ENCODE data around the gene CNTN1.

The CNTN1 gene

DNA sequence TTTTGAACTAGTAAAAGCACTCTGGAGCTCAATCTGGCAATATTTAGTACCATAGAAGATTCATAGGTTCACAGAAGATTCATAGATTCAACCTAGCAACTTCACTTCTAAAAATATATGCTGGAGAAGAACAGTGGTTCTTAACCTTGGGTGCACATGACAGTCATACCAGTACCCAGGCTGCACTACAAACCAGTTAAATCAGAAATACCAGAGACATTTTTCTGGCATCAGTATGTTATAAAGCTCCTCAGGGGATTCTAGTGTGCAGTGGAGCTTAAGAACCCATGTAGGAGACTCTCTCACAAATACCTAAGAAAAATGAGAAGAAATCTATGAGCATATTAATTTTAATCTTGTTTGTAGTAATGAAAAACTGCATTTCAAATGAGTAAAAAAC is 46.6 kb downstream of the CNTN1 start:
- H3K4me1 ChIP-seq (ENCODE audit: insufficient read depth, insufficient read length), result no peaks in the 10 kb centered on the region
- H3K9ac ChIP-seq (ENCODE audit: insufficient read length, low read depth), result no peak overlapping the region
- H3K36me3 ChIP-seq (ENCODE audit: insufficient read depth, insufficient read length, low read length), result no peaks in the 10 kb centered on the region
- H3K4me3 ChIP-seq (ENCODE audit: insufficient read length, low read depth), result no peak overlapping the region
- H3K9me3 ChIP-seq (ENCODE audit: insufficient read depth, low read length), result no peaks in the 10 kb centered on the region
- TF ChIP-seq YY1 (IDR thresholded peaks at IDR 0.05; ENCODE audit: insufficient read depth, insufficient read length) (no peak), ZNF274 (IDR thresholded peaks at IDR 0.05; ENCODE audit: low read depth, low read length) (no peak), SUZ12 (IDR thresholded peaks at IDR 0.05; ENCODE audit: extremely low read depth, insufficient read depth, insufficient read length) (no peak)
- no peak for DNase-seq (ENCODE audit: low read depth, low spot score)
- H3K27me3 ChIP-seq (ENCODE audit: insufficient read depth, insufficient read length), result no peaks in the 10 kb centered on the region

- TF ChIP-seq ZNF274 (IDR thresholded peaks at IDR 0.05; ENCODE audit: low read depth, low read length), result no peak
- TF ChIP-seq SUZ12 (IDR thresholded peaks at IDR 0.05; ENCODE audit: extremely low read depth, insufficient read depth, insufficient read length), result no peak
- no peak for TF ChIP-seq YY1 (IDR thresholded peaks at IDR 0.05; ENCODE audit: insufficient read depth, insufficient read length)
- Histone ChIP-seq H3K9me3 (ENCODE audit: insufficient read depth, low read length) (no peaks in the 10 kb centered on the region), H3K4me1 (ENCODE audit: insufficient read depth, insufficient read length) (no peaks in the 10 kb centered on the region), H3K9ac (ENCODE audit: insufficient read length, low read depth) (no peak overlapping the region), H3K4me3 (ENCODE audit: insufficient read length, low read depth) (no peak overlapping the region), H3K27me3 (ENCODE audit: insufficient read depth, insufficient read length) (no peaks in the 10 kb centered on the region), H3K36me3 (ENCODE audit: insufficient read depth, insufficient read length, low read length) (no peaks in the 10 kb centered on the region)
- no peak for DNase-seq (ENCODE audit: low read depth, low spot score)
Observed at GRCh38 chr12:40742041-40742440, 49.8 kb downstream of the CNTN1 start.

GRCh38 chr12:40745386-40745785 is 53.1 kb downstream of the CNTN1 start:
- Histone ChIP-seq H3K27me3 (ENCODE audit: insufficient read depth, insufficient read length) (no peaks in the 10 kb centered on the region), H3K9me3 (ENCODE audit: insufficient read depth, low read length) (no peaks in the 10 kb centered on the region), H3K4me3 (ENCODE audit: insufficient read length, low read depth) (no peak overlapping the region), H3K36me3 (ENCODE audit: insufficient read depth, insufficient read length, low read length) (no peaks in the 10 kb centered on the region), H3K4me1 (ENCODE audit: insufficient read depth, insufficient read length) (no peaks in the 10 kb centered on the region), H3K9ac (ENCODE audit: insufficient read length, low read depth) (no peak overlapping the region)
- TF ChIP-seq ZNF274 (IDR thresholded peaks at IDR 0.05; ENCODE audit: low read depth, low read length) (no peak), YY1 (IDR thresholded peaks at IDR 0.05; ENCODE audit: insufficient read depth, insufficient read length) (no peak), SUZ12 (IDR thresholded peaks at IDR 0.05; ENCODE audit: extremely low read depth, insufficient read depth, insufficient read length) (no peak)
- DNase-seq (ENCODE audit: low read depth, low spot score), result peak; percentile 8

GRCh38 chr12:40749863-40750262 is 57.6 kb downstream of the CNTN1 start:
- H3K9ac ChIP-seq (ENCODE audit: insufficient read length, low read depth), result no peak overlapping the region
- DNase-seq (ENCODE audit: low read depth, low spot score), result no peak
- H3K4me1 ChIP-seq (ENCODE audit: insufficient read depth, insufficient read length), result no peaks in the 10 kb centered on the region
- no peaks in the 10 kb centered on the region for H3K36me3 ChIP-seq (ENCODE audit: insufficient read depth, insufficient read length, low read length)
- H3K27me3 ChIP-seq (ENCODE audit: insufficient read depth, insufficient read length), result no peaks in the 10 kb centered on the region
- no peak overlapping the region for H3K4me3 ChIP-seq (ENCODE audit: insufficient read length, low read depth)
- no peak for TF ChIP-seq SUZ12 (IDR thresholded peaks at IDR 0.05; ENCODE audit: extremely low read depth, insufficient read depth, insufficient read length)
- TF ChIP-seq ZNF274 (IDR thresholded peaks at IDR 0.05; ENCODE audit: low read depth, low read length), result no peak
- no peak for TF ChIP-seq YY1 (IDR thresholded peaks at IDR 0.05; ENCODE audit: insufficient read depth, insufficient read length)
- no peaks in the 10 kb centered on the region for H3K9me3 ChIP-seq (ENCODE audit: insufficient read depth, low read length)

DNA sequence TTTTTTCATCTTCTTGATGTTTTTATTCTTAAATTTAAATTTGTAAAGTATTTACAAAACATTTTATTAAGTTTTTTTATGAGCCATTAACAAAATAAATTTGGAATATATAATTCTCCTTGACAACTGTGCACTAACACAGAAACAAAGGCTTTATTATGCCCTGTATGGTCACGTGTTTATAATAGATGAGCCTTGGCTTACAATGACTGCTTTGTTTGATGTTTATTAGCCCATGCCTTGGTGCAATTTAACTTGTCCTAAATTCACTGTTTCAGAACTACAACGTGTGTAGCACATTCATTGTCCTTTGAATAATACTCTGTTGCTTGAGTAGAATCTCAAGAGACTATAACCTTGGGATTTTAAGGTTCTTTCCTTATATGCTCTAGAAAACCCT is 59.8 kb downstream of the CNTN1 start:
- H3K9ac ChIP-seq (ENCODE audit: insufficient read length, low read depth), result no peak overlapping the region
- H3K4me3 ChIP-seq (ENCODE audit: insufficient read length, low read depth), result no peak overlapping the region
- H3K36me3 ChIP-seq (ENCODE audit: insufficient read depth, insufficient read length, low read length), result no peaks in the 10 kb centered on the region
- no peaks in the 10 kb centered on the region for H3K27me3 ChIP-seq (ENCODE audit: insufficient read depth, insufficient read length)
- H3K4me1 ChIP-seq (ENCODE audit: insufficient read depth, insufficient read length), result no peaks in the 10 kb centered on the region
- no peak for DNase-seq (ENCODE audit: low read depth, low spot score)
- TF ChIP-seq ZNF274 (IDR thresholded peaks at IDR 0.05; ENCODE audit: low read depth, low read length), result no peak
- TF ChIP-seq YY1 (IDR thresholded peaks at IDR 0.05; ENCODE audit: insufficient read depth, insufficient read length), result no peak
- TF ChIP-seq SUZ12 (IDR thresholded peaks at IDR 0.05; ENCODE audit: extremely low read depth, insufficient read depth, insufficient read length), result no peak
- H3K9me3 ChIP-seq (ENCODE audit: insufficient read depth, low read length), result no peaks in the 10 kb centered on the region

DNA sequence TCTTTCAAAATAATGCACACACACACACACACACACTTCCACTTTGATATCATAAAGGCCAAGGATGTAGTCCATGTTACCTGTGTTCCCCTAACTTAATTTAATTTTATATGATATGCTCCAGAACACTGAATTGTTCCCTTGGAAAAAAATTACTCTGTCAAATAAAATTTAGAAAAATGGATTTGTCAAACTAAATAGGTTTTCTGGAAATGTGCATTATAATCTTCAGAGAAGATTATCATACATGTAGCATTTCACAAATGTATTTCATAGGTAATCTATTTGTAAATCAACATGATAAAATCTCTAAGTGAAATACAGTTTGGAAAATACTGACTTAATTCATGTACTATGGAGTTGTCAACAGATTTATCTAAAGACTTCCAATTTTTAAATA is 68.6 kb downstream of the CNTN1 start:
- H3K27me3 ChIP-seq (ENCODE audit: insufficient read depth, insufficient read length), result no peaks in the 10 kb centered on the region
- no peak for DNase-seq (ENCODE audit: low read depth, low spot score)
- H3K36me3 ChIP-seq (ENCODE audit: insufficient read depth, insufficient read length, low read length), result no peaks in the 10 kb centered on the region
- H3K4me1 ChIP-seq (ENCODE audit: insufficient read depth, insufficient read length), result no peaks in the 10 kb centered on the region
- no peak overlapping the region for H3K4me3 ChIP-seq (ENCODE audit: insufficient read length, low read depth)
- no peaks in the 10 kb centered on the region for H3K9me3 ChIP-seq (ENCODE audit: insufficient read depth, low read length)
- no peak overlapping the region for H3K9ac ChIP-seq (ENCODE audit: insufficient read length, low read depth)
- no peak for TF ChIP-seq YY1 (IDR thresholded peaks at IDR 0.05; ENCODE audit: insufficient read depth, insufficient read length)
- no peak for TF ChIP-seq SUZ12 (IDR thresholded peaks at IDR 0.05; ENCODE audit: extremely low read depth, insufficient read depth, insufficient read length)
- TF ChIP-seq ZNF274 (IDR thresholded peaks at IDR 0.05; ENCODE audit: low read depth, low read length), result no peak

DNA sequence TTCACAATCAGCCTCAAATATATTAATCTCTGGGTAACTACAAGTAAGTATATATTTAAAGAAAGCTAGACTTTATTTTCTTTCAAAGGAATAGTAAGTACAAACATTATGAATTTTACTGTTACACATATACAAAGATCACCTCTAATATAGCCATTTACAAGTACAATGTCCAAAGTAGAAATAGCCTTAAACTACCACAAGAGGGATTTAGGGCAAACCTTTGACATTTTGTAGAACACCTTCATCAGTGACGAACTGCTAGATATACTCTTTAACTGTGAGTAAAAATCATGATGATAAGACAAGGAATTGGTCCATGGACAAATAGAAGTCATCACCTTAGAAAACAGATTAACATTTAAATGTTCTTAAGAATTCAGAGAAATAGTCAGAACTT is 69.8 kb downstream of the CNTN1 start:
- Histone ChIP-seq H3K9ac (ENCODE audit: insufficient read length, low read depth) (no peak overlapping the region), H3K4me3 (ENCODE audit: insufficient read length, low read depth) (no peak overlapping the region), H3K9me3 (ENCODE audit: insufficient read depth, low read length) (no peaks in the 10 kb centered on the region), H3K36me3 (ENCODE audit: insufficient read depth, insufficient read length, low read length) (no peaks in the 10 kb centered on the region), H3K4me1 (ENCODE audit: insufficient read depth, insufficient read length) (no peaks in the 10 kb centered on the region), H3K27me3 (ENCODE audit: insufficient read depth, insufficient read length) (no peaks in the 10 kb centered on the region)
- no peak for TF ChIP-seq YY1 (IDR thresholded peaks at IDR 0.05; ENCODE audit: insufficient read depth, insufficient read length)
- TF ChIP-seq SUZ12 (IDR thresholded peaks at IDR 0.05; ENCODE audit: extremely low read depth, insufficient read depth, insufficient read length), result no peak
- no peak for TF ChIP-seq ZNF274 (IDR thresholded peaks at IDR 0.05; ENCODE audit: low read depth, low read length)
- DNase-seq (ENCODE audit: low read depth, low spot score), result no peak

Data from NT2/D1 (cell line).